Measurements from ENCODE around the gene IGFBP4. TPM values are rescaled to one million over a fixed set of nuclear protein-coding genes. Genes with fewer than 3 reads are reported as not detected.

IGFBP4 gene
- total RNA-seq, 6 donors from 2014 or later, result 80.7 to 524 (median 169) TPM

- ATAC-seq (ENCODE audit: low FRiP score in 2 of 2) (peak; percentile 3 to 78), DNase-seq (peak in 1 of 2 donors; percentile 94)
- Histone ChIP-seq H3K4me3 (peak overlapping the region in 2 of 4 donors; percentile 67 to 71), H3K27ac (peak overlapping the region; percentile 69 to 92 (median 80)), H3K9me3 (no peaks in the 10 kb centered on the region), H3K27me3 (no peaks in the 10 kb centered on the region), H3K4me1 (peaks cover 71 to 92% (median 77%) of the 10 kb centered on the region in 4 donors), H3K36me3 (peaks cover 4 to 19% (median 7%) of the 10 kb centered on the region in 4 donors)
- peak; percentile 24 to 67 for TF ChIP-seq POLR2AphosphoS5 (IDR thresholded peaks at IDR 0.05)
- TF ChIP-seq CTCF (IDR thresholded peaks at IDR 0.05), result no peak
- peak in 1 of 4 donors; percentile 55 for TF ChIP-seq POLR2A (IDR thresholded peaks at IDR 0.05)
- TF ChIP-seq EP300 (IDR thresholded peaks at IDR 0.05), result peak in 1 of 4 donors; percentile 60
- WGBS, 2 donors, result 28 to 37% methylated on average over 6 to 7 of the region's 7 CpGs
Observed at GRCh38 chr17:40448639-40449261, 5.5 kb downstream of the IGFBP4 start.

- Histone ChIP-seq H3K36me3 (peaks cover 14 to 33% (median 18%) of the 10 kb centered on the region in 4 donors), H3K27me3 (no peaks in the 10 kb centered on the region), H3K9me3 (no peaks in the 10 kb centered on the region), H3K4me1 (peaks cover 65 to 82% (median 73%) of the 10 kb centered on the region in 4 donors), H3K27ac (peak overlapping the region in 3 of 4 donors; percentile 74 to 92 (median 77)), H3K4me3 (no peak overlapping the region)
- WGBS, 2 donors, result 62 to 76% methylated on average over 3 of the region's 3 CpGs
- TF ChIP-seq EP300 (IDR thresholded peaks at IDR 0.05), result no peak
- TF ChIP-seq POLR2AphosphoS5 (IDR thresholded peaks at IDR 0.05), result no peak
- peak; percentile 25 to 48 (median 35) for TF ChIP-seq CTCF (IDR thresholded peaks at IDR 0.05)
- DNase-seq (peak in 1 of 2 donors; percentile 80), ATAC-seq (ENCODE audit: low FRiP score in 2 of 2) (no peak)
Observed at GRCh38 chr17:40450175-40450574, 6.9 kb downstream of the IGFBP4 start.

GRCh38 chr17:40451420-40451819, 8.2 kb downstream of the IGFBP4 start:
- Histone ChIP-seq H3K4me1 (peaks cover 65 to 72% (median 68%) of the 10 kb centered on the region in 4 donors), H3K4me3 (no peak overlapping the region), H3K27ac (peak overlapping the region in 3 of 4 donors; percentile 27 to 92 (median 77)), H3K27me3 (no peaks in the 10 kb centered on the region), H3K36me3 (peaks cover 14 to 45% (median 25%) of the 10 kb centered on the region in 4 donors), H3K9me3 (no peaks in the 10 kb centered on the region)
- no peak for DNase-seq
- 34 to 38% methylated on average over 6 of the region's 6 CpGs for WGBS, 2 donors
- ATAC-seq (ENCODE audit: low FRiP score in 2 of 2), result peak in 1 of 2 donors; percentile 44
- TF ChIP-seq POLR2AphosphoS5 (IDR thresholded peaks at IDR 0.05) (peak in 1 of 2 donors; percentile 12), CTCF (IDR thresholded peaks at IDR 0.05) (no peak)

GRCh38 chr17:40452216-40452787, 9.1 kb downstream of the IGFBP4 start:
- H3K36me3 ChIP-seq, result peaks cover 19 to 54% (median 27%) of the 10 kb centered on the region in 4 donors
- no peak for TF ChIP-seq EP300 (IDR thresholded peaks at IDR 0.05)
- TF ChIP-seq CTCF (IDR thresholded peaks at IDR 0.05), result no peak
- no peak for TF ChIP-seq POLR2AphosphoS5 (IDR thresholded peaks at IDR 0.05)
- TF ChIP-seq POLR2A (IDR thresholded peaks at IDR 0.05), result no peak
- H3K4me1 ChIP-seq, result peaks cover 65 to 70% (median 68%) of the 10 kb centered on the region in 4 donors
- H3K27ac ChIP-seq, result peak overlapping the region; percentile 6 to 92 (median 18)
- ATAC-seq (ENCODE audit: low FRiP score in 2 of 2) (peak; percentile 24 to 66), DNase-seq (no peak)
- 55 to 67% methylated on average over 6 to 7 of the region's 7 CpGs for WGBS, 2 donors
- no peaks in the 10 kb centered on the region for H3K9me3 ChIP-seq
- no peaks in the 10 kb centered on the region for H3K27me3 ChIP-seq
- no peak overlapping the region for H3K4me3 ChIP-seq
